GM19328 (cell line): ENCODE data around the gene APOA1.
A peak's percentile ranks its signal among the peaks of the same experiment; 100 is the strongest.

Source experiments
- ATAC-seq: cut with Tn5 transposase; IDR thresholded peaks from one replicate; pipeline ENCODE4 v1.9.1; 2021; ENCODE audit warnings: mild to moderate bottlenecking, moderate library complexity; ENCODE audit not compliant: unreplicated experiment

APOA1 gene

DNA sequence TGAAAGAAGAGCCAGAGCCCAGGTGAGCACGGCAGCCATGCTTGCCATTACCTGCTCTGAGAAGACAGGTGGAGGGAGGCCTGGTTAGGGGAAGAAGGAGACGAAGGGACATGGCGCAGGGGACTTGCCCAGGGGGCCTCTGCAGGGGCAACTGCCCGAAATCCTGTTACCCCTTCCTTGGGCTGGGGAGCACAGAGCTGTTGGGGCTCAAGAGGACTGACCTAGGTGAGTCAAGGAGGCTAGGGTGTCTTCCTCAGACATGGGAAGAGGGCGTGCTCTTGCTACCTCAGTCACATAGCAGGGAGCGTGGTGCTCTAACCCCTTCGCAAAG is 45.6 kb downstream of the APOA1 start, which contains the start of gene APOA5:
TSS of gene APOA5 (minus strand) at position 67 of the 331 bp plus-strand sequence. CDS start at position 48, 19 bp downstream.
- ATAC-seq, result no peak

DNA sequence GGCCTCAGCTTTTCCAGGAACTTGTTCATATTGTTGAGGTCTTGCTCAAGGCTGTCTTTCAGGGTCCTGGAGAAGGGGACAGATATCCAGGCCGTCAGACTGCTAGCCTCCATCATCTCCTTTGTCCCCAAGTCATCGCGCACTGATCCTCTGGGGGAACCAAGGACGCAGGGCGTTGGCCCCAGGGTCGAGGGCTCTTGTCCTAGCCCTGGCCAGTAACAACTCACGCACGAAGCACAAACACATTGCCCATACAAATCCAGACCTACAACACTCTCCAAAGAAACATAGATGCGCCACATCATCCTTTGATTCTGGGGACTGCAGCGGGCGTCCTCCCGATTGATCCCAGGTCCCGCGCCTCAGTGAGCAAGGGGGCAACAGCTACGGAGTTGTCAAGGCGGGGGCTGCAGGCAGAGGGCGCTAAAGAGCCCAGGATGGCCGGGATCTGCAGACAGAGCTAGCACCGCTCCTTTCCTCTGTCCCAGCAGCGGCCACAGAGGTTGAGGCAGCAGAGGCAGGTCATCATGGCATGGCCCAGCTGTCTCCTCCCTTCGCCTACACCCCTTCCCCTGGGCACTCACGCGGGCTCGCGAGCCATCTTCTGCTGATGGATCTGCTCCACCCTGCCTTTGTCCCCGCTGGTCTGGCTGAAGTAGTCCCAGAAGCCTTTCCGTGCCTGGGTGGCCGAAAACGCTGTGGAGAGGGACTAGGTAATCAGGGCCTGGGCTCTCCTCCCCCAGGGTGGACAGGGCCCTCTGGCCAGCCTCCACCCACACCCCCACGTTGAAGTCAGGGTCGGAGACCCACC is 46.2 kb downstream of the APOA1 start:
- no peak for ATAC-seq

DNA sequence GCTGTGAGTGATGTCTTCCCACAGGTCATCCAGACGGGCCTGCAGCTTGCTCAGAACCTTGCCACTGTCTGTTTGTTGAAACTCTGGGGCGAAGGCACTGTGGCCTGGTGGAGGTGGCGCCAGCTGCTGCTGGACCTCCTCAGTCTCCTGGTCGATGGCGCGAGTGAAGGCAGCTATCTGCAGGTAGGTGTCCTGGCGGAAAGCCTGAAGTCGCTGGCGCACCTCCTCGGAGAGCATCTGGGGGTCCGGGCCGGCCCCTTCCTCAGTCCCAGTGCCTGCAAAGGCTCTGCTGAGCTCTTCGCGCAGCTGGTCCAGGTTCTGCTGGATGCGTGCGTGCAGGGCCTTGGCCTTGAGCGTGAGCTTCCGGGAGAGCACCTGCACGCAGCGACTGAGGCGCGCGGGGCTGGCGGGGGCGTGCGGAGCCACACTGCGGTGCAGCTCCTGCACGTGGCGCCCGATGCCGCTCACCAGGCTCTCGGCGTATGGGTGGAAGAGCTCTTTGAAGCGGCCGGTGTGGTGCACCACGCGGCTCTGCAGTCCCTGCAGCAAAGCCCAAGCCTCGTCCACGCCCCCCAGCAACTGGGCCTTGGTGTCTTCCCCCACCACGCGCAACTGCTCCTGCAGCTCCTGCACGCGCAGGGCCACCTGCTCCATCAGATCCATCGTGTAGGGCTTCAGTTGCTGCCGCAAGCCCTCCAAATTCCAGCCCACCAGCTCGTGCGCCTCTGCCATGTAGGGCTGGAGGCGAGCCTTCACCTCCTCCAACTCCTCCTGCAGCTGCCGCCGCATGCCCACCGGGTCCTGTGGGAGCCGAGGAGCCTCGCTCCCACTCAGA is 47.0 kb downstream of the APOA1 start:
- no peak for ATAC-seq

DNA sequence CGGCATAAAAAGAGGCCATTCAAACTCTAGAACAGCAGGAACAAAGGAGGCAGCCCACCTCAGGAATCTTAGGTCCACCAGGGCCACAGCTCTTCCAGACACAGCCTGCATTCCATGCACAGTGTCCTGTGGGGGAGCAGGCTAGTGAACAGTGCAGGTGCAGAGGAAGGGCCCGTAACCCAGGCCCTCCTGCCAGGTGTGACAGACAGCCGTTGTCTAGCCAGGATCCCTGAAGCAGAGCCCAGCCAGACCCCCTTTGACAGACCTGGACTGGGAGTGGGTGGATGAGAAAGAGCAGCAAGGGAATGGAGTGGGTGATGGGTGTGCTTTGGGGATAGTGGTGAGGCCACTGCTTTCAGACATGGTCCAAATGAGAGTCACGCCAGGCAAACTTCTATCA is 48.4 kb downstream of the APOA1 start:
- ATAC-seq, result no peak

DNA sequence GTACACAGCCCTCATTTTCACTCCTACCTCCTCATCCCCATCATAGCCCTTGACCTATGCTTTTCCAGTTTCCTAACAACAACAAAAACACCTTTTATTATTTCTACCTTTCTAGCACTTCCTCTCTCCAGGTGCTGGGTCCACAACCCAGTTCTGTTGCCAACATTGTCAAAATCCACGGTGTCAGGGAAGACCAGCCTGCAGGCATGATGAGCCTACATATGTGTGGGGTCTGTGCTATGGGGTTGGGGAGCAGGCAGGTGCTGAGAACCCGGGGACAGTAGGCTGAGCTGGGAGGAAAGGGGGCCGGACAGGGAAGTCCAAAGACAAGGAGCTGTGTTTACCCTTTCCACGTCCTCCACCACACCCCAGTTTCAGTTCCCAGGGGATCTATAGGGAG is 48.9 kb downstream of the APOA1 start:
- ATAC-seq, result no peak

DNA sequence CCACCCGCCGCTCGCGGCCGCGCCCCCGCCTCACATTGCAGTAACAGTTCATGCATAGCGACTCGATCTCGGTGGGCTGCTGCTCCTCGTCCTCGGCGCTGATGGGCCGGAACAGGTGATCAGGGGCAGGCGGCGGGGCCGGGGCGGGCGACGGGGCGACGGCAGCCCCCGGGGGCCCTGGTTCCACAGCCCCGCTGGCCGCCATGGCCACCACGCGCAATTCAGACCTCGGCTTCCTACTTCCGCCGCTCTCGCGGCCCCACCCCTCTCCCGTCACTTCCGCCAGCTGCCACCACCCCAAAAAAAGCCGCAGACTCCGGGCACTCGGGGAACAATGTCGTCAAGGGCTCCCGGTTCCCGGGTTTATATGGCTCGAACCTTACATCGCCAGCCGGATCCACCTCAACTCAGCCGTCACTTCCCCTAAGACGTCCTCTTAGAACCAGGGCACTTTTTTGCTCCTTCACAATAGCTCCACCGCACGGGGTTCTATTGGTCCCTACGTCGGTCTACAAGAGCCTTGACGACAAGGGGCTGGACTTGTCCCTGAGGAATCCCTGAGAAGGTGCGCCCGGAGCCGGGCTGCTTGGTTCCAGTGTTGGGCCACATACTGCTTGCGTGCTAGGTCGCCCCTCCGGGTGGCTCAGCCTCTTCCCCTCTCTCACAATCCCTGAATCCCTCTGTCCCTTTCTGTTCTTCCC is 49.5 kb downstream of the APOA1 start, which contains the start of gene ZPR1:
TSS of gene ZPR1 (minus strand) at position 238 of the 701 bp plus-strand sequence. CDS start at position 205, 33 bp downstream.
- ATAC-seq, result peak; percentile 80

DNA sequence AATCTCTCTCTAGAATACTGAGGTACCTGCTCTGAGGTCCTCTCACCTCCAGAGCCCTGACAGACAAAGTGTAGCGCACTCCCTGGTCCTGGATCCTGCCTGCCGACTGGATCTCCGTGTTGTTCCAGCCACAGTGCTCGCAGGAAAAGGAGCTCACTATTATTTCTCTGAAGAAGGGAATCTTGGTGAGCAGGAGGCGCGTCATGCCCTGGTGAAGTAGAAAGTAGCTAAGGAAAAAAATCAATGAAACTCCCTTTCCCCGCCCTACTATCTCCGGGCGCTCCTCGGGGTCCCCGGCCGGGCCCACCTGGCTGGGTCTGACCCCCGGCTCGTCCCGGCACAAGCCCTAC is 50.0 kb downstream of the APOA1 start:
- no peak for ATAC-seq

DNA sequence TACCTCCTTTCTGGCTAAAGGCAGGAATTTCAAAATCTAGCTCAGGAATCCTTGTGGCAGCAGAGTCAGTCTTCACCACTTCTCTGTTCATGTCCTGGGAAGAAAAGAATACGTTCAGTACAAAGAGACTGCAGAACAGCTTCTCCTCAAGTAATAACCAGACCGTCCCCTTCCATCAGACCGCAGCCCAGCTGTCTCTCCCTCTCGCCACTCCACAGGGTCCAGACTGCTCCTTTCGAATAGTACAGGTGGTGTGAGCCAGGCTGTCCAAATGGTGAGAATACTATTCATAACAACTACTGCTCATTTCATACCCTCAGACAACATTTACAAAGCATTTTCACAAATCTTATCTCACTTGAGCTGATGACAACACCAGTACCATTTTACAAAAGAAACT is 50.5 kb downstream of the APOA1 start:
- ATAC-seq, result no peak

DNA sequence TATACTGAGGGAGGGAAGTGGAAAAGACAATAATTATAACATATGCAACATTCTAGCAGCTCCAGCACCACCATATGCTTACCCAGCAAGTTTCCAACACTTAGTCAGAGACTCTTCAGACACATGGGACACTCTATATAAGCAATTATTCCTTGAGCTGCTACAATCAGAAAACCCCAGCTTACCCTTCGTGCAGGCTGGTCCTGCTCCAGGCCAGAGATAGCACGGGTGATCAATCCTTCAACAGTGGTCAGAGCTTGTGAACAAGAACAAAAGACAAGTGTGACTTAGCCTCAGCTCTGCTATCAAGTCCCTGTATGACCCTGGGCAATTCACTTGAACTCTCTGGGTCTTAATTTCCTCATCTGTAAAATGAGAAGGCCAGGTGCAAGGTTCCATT is 51.1 kb downstream of the APOA1 start:
- no peak for ATAC-seq
